ENCODE results near the gene EPHA3.

DNA sequence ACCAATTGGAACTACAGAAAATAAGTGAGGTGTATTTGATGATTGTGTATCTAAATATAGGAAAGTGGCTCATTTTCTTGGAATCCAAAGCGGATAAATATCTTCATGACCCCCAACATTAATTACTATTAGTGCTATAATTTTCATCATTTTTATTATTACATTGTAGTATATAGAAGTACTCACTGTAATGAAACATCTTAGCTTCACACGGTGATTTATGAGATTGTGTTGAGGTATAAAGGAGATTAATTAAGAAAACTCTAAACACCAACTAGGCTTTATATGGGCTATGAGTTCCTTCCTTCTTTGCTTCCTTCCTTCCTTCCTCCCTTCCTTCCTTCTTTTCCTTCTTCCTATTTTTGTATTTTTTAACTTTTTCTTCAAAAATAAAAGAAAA, 52.2 kb downstream of the EPHA3 start:
- TF ChIP-seq NFE2L2 (IDR thresholded peaks at IDR 0.05; ENCODE audit: low read depth, low read length) (no peak), MAZ (IDR thresholded peaks at IDR 0.05; ENCODE audit: borderline replicate concordance, low read depth, low read length) (no peak), RAD21 (IDR thresholded peaks at IDR 0.05; ENCODE audit: low read length) (no peak), POLR2A (IDR thresholded peaks at IDR 0.05; ENCODE audit: low read depth, low read length) (no peak), FOS (IDR thresholded peaks at IDR 0.05; ENCODE audit: low read depth, low read length) (no peak)
- TF ChIP-seq, protein P1, sequence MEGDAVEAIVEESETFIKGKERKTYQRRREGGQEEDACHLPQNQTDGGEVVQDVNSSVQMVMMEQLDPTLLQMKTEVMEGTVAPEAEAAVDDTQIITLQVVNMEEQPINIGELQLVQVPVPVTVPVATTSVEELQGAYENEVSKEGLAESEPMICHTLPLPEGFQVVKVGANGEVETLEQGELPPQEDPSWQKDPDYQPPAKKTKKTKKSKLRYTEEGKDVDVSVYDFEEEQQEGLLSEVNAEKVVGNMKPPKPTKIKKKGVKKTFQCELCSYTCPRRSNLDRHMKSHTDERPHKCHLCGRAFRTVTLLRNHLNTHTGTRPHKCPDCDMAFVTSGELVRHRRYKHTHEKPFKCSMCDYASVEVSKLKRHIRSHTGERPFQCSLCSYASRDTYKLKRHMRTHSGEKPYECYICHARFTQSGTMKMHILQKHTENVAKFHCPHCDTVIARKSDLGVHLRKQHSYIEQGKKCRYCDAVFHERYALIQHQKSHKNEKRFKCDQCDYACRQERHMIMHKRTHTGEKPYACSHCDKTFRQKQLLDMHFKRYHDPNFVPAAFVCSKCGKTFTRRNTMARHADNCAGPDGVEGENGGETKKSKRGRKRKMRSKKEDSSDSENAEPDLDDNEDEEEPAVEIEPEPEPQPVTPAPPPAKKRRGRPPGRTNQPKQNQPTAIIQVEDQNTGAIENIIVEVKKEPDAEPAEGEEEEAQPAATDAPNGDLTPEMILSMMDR (conservative IDR thresholded peaks at IDR 0.05; ENCODE audit: low read depth, low read length), result no peak
